Activated T-helper 9 cell treated with anti-CD3 and anti-CD28 coated beads, Interleukin-2, amount 50 U/mL, for 16 hours (primary cell): ENCODE data around the gene L3MBTL2.
"Not testable (repeated sequence)": the region's sequence is repeated elsewhere in the genome, so short reads cannot be mapped to it uniquely, and the experiment has no call there.

Experiments used
- DNase-seq: peaks from one replicate; pipeline ENCODE4 v3.0.0-alpha.2; 2020; ENCODE audit warnings: low read depth

The L3MBTL2 gene

DNA sequence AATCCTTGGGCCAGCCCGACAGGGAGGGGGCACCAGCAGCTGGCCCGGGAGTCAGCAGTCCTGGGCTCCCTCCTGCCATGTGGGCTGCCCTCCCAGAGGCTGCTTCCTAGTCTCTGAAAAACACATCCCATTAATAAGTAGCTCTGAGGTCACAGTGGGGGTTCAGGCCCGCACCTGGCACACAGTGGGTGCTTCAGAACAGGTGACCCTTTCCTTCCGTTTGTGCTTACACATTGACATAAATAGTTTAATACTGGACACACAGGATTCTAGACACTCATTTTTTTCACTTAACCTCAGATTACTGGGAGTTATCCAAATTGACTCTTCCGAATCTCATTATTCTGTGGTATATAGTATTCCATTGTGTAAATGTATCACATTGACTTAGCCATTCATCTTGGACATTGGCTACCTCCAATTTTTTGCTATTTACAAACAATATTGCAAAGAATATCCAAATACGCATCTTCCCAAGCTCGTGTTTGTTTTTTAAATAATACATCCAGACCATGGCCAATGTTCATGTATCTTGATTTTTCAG, 36.1 kb downstream of the L3MBTL2 start:
- no peak for DNase-seq

DNA sequence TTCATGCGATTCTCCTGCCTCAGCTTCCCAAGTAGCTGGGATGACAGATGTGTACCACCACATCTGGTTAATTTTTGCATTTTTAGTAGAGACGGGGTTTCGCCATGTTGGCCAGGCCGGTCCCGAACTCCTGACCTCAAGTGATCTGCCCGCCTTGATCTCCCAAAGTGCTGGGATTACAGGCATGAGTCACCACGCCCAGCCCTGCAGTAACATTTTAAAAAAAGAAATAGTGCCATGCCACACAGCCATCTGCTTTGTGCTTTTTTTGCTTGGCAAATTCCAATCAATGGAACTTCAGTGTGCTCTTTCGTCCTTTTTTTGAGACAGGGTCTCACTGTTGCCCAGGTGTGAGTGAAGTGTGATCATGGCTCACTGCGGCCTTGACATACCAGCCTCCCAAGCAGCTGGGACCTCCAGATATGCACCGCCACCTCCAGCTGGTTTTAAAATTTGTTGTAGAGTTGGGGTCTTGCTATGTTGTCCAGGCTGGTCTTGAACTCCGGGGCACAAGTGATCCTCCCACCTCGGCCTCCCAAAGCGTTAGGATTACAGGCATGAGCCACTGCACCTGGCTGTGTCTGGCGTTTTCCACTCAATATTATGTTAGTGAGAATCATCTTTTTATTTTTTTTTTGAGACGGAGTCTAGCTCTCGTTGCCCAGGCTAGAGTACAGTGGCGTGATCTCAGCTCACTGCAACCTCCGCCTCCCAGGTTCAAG, 37.4 kb downstream of the L3MBTL2 start:
- DNase-seq = no peak

- no peak for DNase-seq
Measured at GRCh38 chr22:41243361-41243760, 38.2 kb downstream of the L3MBTL2 start.

DNA sequence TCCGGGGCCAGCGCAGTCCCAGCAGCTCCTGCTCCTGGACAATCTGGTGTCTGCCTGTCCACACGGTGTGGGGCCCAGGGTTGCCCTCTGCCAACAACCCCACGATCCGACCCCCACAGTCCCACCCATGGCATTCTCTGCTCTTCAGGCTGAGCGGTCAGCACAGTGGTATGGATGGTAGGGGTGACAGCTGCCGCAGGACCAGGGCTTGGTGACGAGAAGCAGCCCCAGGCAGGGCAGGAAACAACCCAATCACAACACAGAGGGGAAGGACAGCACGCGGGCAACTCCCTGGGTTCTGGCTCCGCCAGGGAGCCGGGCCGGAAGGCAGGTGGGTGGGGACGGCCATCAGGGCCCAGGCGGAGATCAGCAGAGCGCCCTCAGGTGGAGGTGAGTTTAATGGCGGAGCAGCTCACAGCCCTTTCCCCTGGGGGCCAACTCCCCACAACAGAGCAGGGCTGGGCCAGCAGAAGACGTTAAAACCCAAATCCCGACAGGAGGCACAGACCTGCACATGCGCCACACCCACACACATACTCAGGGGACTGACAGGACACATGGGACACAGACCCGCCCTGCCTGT, 40.9 kb downstream of the L3MBTL2 start:
- no peak for DNase-seq

GRCh38 chr22:41247703-41248102, 42.6 kb downstream of the L3MBTL2 start:
- DNase-seq = no peak

DNA sequence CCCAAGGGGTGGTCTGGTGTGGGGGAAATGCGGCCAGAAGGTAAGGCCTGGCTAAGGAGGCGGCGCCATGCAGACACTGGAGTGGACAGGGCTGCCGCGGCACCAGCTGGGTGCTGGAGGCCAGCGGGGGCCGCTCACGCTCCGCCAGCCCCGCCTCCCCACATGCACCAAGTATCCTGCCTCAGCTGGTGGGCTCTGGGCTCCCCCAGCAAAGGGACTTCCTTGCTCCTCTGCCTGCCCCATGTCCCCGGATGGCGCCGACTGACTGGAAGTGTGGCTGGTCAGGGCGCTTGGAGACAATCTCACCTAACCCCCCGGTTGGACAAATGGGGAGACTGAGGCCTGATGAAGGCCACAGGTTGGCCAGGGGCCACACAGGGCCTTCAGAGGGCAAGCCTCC, 43.2 kb downstream of the L3MBTL2 start:
- DNase-seq = no peak

DNA sequence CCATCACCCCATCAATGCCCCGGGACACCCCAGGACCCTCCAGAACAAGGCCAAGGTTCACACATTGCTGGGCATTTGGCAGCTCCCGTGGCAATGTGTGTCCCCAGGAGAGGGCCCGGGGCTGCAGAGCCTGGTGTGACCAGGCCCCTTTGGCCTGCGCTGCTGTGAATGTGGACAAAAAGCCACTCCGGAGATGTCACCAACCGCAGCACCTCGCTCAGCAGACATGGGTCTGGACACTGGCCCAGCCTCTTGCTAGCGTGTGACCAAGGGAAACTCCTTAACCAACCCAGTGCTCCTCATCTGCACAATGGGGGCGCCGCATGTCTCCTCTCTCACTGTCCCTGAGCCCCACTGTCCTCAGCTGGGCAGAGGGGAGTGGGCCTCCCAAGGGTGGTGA, 43.6 kb downstream of the L3MBTL2 start:
- no peak for DNase-seq

- no peak for DNase-seq
Measured at GRCh38 chr22:41249442-41249841, 44.3 kb downstream of the L3MBTL2 start.

GRCh38 chr22:41250127-41250526, 45.0 kb downstream of the L3MBTL2 start:
- DNase-seq = no peak

GRCh38 chr22:41252365-41252764, 47.3 kb downstream of the L3MBTL2 start:
- no peak for DNase-seq

- no peak for DNase-seq
Measured at GRCh38 chr22:41254230-41254629, 49.1 kb downstream of the L3MBTL2 start.

DNA sequence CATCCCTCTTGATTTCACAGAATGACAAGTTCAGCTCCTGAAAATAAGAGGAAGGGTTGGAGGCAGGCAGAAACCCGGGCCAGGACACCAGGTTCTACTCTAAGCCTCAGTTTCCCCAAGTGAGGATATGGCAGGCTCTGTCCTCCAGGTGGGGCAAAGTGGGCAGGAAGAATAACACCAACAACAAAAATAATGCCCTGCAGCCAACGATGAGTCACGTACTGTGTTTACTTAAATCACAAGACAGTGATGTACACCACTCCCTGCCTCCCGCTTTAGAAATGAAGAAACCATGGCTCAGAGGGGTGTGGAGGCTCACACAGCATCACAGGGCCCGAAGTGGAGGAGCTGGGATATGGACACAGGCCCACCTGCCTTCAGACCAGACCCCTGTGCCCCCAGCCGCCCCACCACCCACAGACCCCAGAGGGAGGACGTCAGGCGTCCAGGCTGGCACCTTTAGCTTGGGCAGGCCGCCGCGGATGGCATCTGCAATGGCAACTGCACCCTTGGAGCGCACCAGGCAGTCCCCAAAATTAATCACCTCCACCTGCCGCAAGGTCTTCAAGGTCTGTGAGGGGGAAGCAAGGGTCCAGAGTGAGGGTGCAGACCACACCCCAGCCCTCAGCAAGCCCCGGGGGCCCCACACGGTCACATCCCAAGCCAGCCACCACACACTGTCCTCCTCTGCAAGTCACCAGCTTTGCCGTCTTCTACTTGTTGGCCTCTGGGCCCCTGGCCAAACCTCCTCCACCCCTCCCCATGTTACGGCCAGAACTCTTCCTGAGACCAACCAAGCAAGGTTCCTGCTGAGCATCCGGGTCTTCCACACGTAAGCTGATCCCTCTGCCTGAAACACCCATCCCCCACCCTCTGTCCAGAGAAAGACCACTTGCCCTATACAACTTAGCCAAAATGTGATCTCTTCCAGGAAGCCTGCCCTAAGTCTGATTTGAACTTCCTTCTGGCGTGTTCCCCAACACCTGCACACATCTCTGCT, 51.4 kb downstream of the L3MBTL2 start:
- DNase-seq = no peak

GRCh38 chr22:41257696-41258095, 52.6 kb downstream of the L3MBTL2 start:
- no peak for DNase-seq

DNA sequence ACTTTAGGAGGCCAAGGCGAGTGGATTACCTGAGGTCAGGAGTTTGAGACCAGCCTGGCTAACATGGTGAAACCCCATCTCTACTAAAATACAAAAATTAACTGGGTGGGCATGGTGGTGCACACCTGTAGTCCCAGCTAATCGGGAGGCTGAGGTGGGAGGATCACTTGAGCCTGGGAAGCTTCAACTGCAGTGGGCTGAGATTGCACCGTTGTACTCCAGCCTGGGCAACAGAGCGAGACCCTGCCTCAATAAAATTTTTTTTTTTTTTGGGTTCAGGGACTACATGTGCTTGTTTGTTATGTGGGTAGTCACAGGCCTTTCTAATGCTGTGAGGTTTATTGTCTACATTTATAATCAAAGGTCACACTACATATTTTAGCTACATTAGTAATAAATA, 54.6 kb downstream of the L3MBTL2 start:
- DNase-seq = not testable (repeated sequence)

GRCh38 chr22:41260871-41261270, 55.8 kb downstream of the L3MBTL2 start:
- no peak for DNase-seq

- DNase-seq = no peak
Measured at GRCh38 chr22:41261541-41262249, 56.6 kb downstream of the L3MBTL2 start.

DNA sequence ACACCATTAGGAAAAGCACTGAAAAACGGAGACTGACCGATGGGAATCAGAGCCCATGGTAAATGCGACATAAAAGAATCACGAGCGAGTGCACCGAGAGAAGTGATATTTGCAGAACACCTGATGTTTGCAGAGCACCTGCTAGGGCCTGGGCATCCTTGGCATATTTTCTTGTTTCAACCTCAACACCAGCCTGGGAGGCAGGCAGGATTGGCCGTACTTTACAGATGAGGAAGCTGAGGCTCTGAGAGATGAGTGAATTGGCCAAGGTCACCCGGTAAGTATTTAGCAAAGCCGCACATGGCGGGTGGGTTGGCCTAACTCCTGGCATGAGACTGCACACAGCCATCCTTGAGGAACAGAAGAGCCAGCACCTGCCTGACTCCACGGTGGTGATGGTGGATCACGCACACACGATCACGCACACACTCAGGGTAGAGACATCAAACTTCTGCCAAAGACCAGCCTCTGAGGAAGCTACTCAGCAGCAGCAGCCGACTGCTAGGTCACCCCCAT, 57.2 kb downstream of the L3MBTL2 start:
- no peak for DNase-seq

- DNase-seq = no peak
Measured at GRCh38 chr22:41263704-41264103, 58.6 kb downstream of the L3MBTL2 start.

DNA sequence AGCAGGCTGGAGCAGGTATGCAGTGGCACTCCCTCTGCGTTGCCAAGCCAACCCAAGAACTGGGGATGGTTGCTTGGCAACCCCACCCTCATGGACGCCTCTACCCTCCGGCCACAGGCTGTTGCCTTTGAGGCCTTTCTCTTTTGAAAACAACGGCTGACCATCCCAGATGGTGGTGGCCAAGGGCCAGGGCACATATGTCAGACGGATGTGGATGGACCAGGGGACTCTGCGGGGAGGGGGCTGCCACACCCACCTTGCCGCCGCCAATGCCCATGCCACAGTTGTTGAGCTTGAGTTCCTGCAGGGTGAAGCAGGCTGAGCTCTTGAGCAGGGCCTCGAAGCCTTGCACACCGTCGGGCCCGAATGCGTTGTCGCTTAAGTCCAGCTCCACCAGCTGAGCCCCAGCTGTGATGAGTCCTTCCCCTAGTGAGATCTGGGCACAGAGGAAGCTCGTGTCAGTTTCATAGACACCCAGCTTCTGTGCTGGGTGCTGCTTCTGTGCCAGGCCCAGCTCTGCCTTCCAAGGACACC, 59.4 kb downstream of the L3MBTL2 start:
- no peak for DNase-seq

GRCh38 chr22:41267958-41268357, 62.8 kb downstream of the L3MBTL2 start:
- DNase-seq = no peak

GRCh38 chr22:41271787-41272186, 66.7 kb downstream of the L3MBTL2 start:
- no peak for DNase-seq
